RWPE2 (cell line): Measurements from ENCODE around the gene ZNF17.

Experiments
- ATAC-seq: fragments of 200-7000 bp; cut with Tn5 transposase; 3 replicates; pipeline ENCODE4 v1.9.1; 2021; ENCODE audit warnings: low read depth
- DNase-seq: peaks from one replicate; pipeline ENCODE4 v3.0.0-alpha.2; 2020; ENCODE audit warnings: low spot score
- H3K27ac ChIP-seq: fragments of 450-650 bp; 2 replicates; pipeline ENCODE4 v1.5.1; 2017; ENCODE audit warnings: mild to moderate bottlenecking; ENCODE audit not compliant: poor library complexity, severe bottlenecking
- H3K27me3 ChIP-seq: fragments of 250-450 bp; sonication (Bioruptor Pico); 2 replicates; pipeline ENCODE4 v1.5.1; 2021; ENCODE audit warnings: mild to moderate bottlenecking, moderate library complexity; ENCODE audit not compliant: insufficient read depth, poor library complexity, severe bottlenecking
- H3K36me3 ChIP-seq: fragments of 250-450 bp; sonication (Bioruptor Pico); 2 replicates; pipeline ENCODE4 v1.5.1; 2020; ENCODE audit warnings: low read depth, mild to moderate bottlenecking, moderate library complexity
- H3K4me1 ChIP-seq: fragments of 250-450 bp; sonication (Bioruptor Pico); 2 replicates; pipeline ENCODE4 v1.5.1; 2021; ENCODE audit warnings: mild to moderate bottlenecking, moderate library complexity; ENCODE audit not compliant: insufficient read depth, poor library complexity, severe bottlenecking
- H3K4me3 ChIP-seq: fragments of 250-450 bp; sonication (Bioruptor Pico); 2 replicates; pipeline ENCODE4 v1.5.1; 2021; ENCODE audit warnings: mild to moderate bottlenecking, moderate library complexity; ENCODE audit not compliant: severe bottlenecking
- H3K9me3 ChIP-seq: fragments of 250-450 bp; sonication (Bioruptor Pico); 2 replicates; pipeline ENCODE4 v1.5.1; 2021; ENCODE audit warnings: mild to moderate bottlenecking, moderate library complexity; ENCODE audit not compliant: severe bottlenecking
- CTCF ChIP-seq: fragments of 450-650 bp; IDR thresholded peaks from one replicate; pipeline ENCODE4 v1.5.1; 2017; ENCODE audit warnings: mild to moderate bottlenecking, moderate library complexity; ENCODE audit not compliant: poor library complexity, severe bottlenecking

Gene ZNF17

GRCh38 chr19:57410877-57411671 is at the start of gene ZNF17:
Gene ZNF17, plus strand, starts transcription at chr19:57411161. Its CDS starts 2,455 bp downstream, at chr19:57413616.
- Histone ChIP-seq H3K9me3 (no peaks in the 10 kb centered on the region), H3K36me3 (peaks cover 17% of the 10 kb centered on the region), H3K27ac (no peak within 1 kb of the TSS), H3K4me3 (peak within 1 kb of the TSS; percentile 66), H3K27me3 (no peaks in the 10 kb centered on the region), H3K4me1 (no peaks in the 10 kb centered on the region)
- ATAC-seq (peak; percentile 100), DNase-seq (peak; percentile 92)
- TF ChIP-seq CTCF = no peak

GRCh38 chr19:57362419-57362818 is 48.5 kb upstream of the ZNF17 start:
- H3K9me3 ChIP-seq = no peaks in the 10 kb centered on the region
- TF ChIP-seq CTCF = no peak

GRCh38 chr19:57362997-57363687 is 47.8 kb upstream of the ZNF17 start, which contains the start of the genes TRAPPC2B and ZNF547:
Gene TRAPPC2B, plus strand, starts transcription at chr19:57363551. Its CDS starts 1,283 bp downstream, at chr19:57364834.
Gene ZNF547, plus strand, starts transcription at chr19:57363551. Its CDS starts 5,005 bp downstream, at chr19:57368556.
- H3K27me3 ChIP-seq = no peaks in the 10 kb centered on the region
- H3K27ac ChIP-seq = peak within 1 kb of the TSS; percentile 24
- DNase-seq (peak; percentile 98), ATAC-seq (peak; percentile 97)
- no peaks in the 10 kb centered on the region for H3K9me3 ChIP-seq
- H3K4me1 ChIP-seq = no peaks in the 10 kb centered on the region
- peak within 1 kb of the TSS; percentile 49 for H3K4me3 ChIP-seq
- TF ChIP-seq CTCF = no peak
- H3K36me3 ChIP-seq = peaks cover 5% of the 10 kb centered on the region

More at GRCh38 chr19:57362419-57362818, 48.5 kb upstream of the ZNF17 start:
- peak overlapping the region; percentile 49 for H3K4me3 ChIP-seq
- H3K36me3 ChIP-seq = peaks cover 11% of the 10 kb centered on the region
- H3K27me3 ChIP-seq = no peaks in the 10 kb centered on the region
- H3K4me1 ChIP-seq = no peaks in the 10 kb centered on the region
- DNase-seq (no peak), ATAC-seq (no peak)
- H3K27ac ChIP-seq = peak overlapping the region; percentile 24

- TF ChIP-seq CTCF = no peak
- ATAC-seq (peak; percentile 12), DNase-seq (no peak)
- H3K27ac ChIP-seq = peak overlapping the region; percentile 24
- no peaks in the 10 kb centered on the region for H3K27me3 ChIP-seq
- peak overlapping the region; percentile 49 for H3K4me3 ChIP-seq
- H3K4me1 ChIP-seq = no peaks in the 10 kb centered on the region
- peaks cover 5% of the 10 kb centered on the region for H3K36me3 ChIP-seq
- no peaks in the 10 kb centered on the region for H3K9me3 ChIP-seq
These were observed 47.2 kb upstream of the ZNF17 start for GRCh38 chr19:57363688-57364181.
